HEK293 (cell line): ENCODE data around the gene LRRTM4.

Source experiments
- CTCF ChIA-PET: fragments of 350-600 bp; formaldehyde crosslinking; extraction: SDS; loops from one replicate; lab custom pipeline; 2021; ENCODE audit warnings: antibody characterized with exemption; lab: Yijun Ruan, JAX
- POLR2A ChIA-PET: fragments of 300-600 bp; formaldehyde crosslinking; extraction: SDS; loops from one replicate; lab custom pipeline; 2020; ENCODE audit warnings: antibody characterized with exemption, inconsistent platforms; lab: Yijun Ruan, JAX
- H3K27ac ChIP-seq: fragments of 200-500 bp; sonication (Bioruptor generic); 2 replicates; pipeline ENCODE4 v1.5.1; 2014; ENCODE audit warnings: low read depth, low read length, control low read depth, inconsistent platforms; ENCODE audit errors: extremely low read depth
- H3K36me3 ChIP-seq, 2 experiments: fragments of 200-500 bp in 1 of 2; sonication (Bioruptor generic) in 1 of 2; 1 replicate in 1 of 2; 2 replicates in 1 of 2; pipeline ENCODE4 v1.5.1; 2014 to 2017; ENCODE audit warnings: inconsistent platforms in 2 of 2, low read length in 2 of 2; ENCODE audit not compliant: control insufficient read depth in 2 of 2, insufficient read depth in 1 of 2
- H3K4me1 ChIP-seq: fragments of 200-500 bp; sonication (Bioruptor generic); 2 replicates; pipeline ENCODE4 v1.5.1; 2014; ENCODE audit warnings: mild to moderate bottlenecking, low read length, inconsistent platforms; ENCODE audit not compliant: control insufficient read depth, insufficient read depth
- H3K4me3 ChIP-seq: 2 replicates; pipeline ENCODE4 v1.5.1; 2011; ENCODE audit warnings: low read depth, mild to moderate bottlenecking, control low read depth, low read length, moderate library complexity
- H3K9me3 ChIP-seq: fragments of 200-500 bp; sonication (Bioruptor generic); 2 replicates; pipeline ENCODE4 v1.5.1; 2014; ENCODE audit warnings: low read depth, low read length, inconsistent platforms; ENCODE audit not compliant: control insufficient read depth, insufficient read depth
- HOXC10 ChIP-seq: sonication (generic); formaldehyde crosslinking; IDR thresholded peaks from 2 replicates; pipeline ENCODE4 v1.8.1; 2023; ENCODE audit warnings: mild to moderate bottlenecking, missing genetic modification reagents
- HOXD13 ChIP-seq: sonication (generic); formaldehyde crosslinking; IDR thresholded peaks from 2 replicates; pipeline ENCODE4 v1.8.0; 2022; ENCODE audit warnings: missing genetic modification reagents, borderline replicate concordance
- ZBTB48 ChIP-seq: fragments of 450-650 bp; formaldehyde crosslinking; IDR thresholded peaks from 2 replicates; pipeline ENCODE4 v1.5.1; 2016; ENCODE audit warnings: missing biosample characterization, missing genetic modification characterization
- ZIC2 ChIP-seq: fragments of 450-650 bp; formaldehyde crosslinking; IDR thresholded peaks from 2 replicates; pipeline ENCODE4 v1.5.1; 2016; ENCODE audit warnings: missing biosample characterization, missing genetic modification characterization
- ZNF138 ChIP-seq: fragments of 450-650 bp; formaldehyde crosslinking; IDR thresholded peaks from 2 replicates; pipeline ENCODE4 v1.5.1; 2016; ENCODE audit warnings: missing biosample characterization, missing genetic modification characterization, borderline replicate concordance
- ZNF146 ChIP-seq: fragments of 450-650 bp; formaldehyde crosslinking; IDR thresholded peaks from 2 replicates; pipeline ENCODE4 v1.5.1; 2016; ENCODE audit warnings: missing biosample characterization, missing genetic modification characterization
- ZNF157 ChIP-seq: fragments of 450-650 bp; formaldehyde crosslinking; IDR thresholded peaks from 2 replicates; pipeline ENCODE4 v1.5.1; 2016; ENCODE audit warnings: missing biosample characterization, missing genetic modification characterization
- ZNF16 ChIP-seq: fragments of 450-650 bp; formaldehyde crosslinking; IDR thresholded peaks from 2 replicates; pipeline ENCODE4 v1.5.1; 2016; ENCODE audit warnings: low read depth, missing biosample characterization, missing genetic modification characterization
- ZNF184 ChIP-seq: fragments of 450-650 bp; IDR thresholded peaks from 2 replicates; pipeline ENCODE4 v1.5.1; 2018; ENCODE audit warnings: missing biosample characterization, mild to moderate bottlenecking, missing genetic modification characterization
- ZNF214 ChIP-seq: fragments of 450-650 bp; formaldehyde crosslinking; IDR thresholded peaks from 2 replicates; pipeline ENCODE4 v1.5.1; 2017; ENCODE audit warnings: missing biosample characterization, mild to moderate bottlenecking, missing genetic modification characterization, borderline replicate concordance
- ZNF266 ChIP-seq: fragments of 450-650 bp; formaldehyde crosslinking; IDR thresholded peaks from 2 replicates; pipeline ENCODE4 v1.5.1; 2016; ENCODE audit warnings: missing biosample characterization, missing genetic modification characterization, low read depth
- ZNF341 ChIP-seq: fragments of 450-650 bp; formaldehyde crosslinking; IDR thresholded peaks from 2 replicates; pipeline ENCODE4; 2016; ENCODE audit warnings: low read depth, missing biosample characterization, missing genetic modification characterization
- ZNF426 ChIP-seq: fragments of 450-650 bp; formaldehyde crosslinking; IDR thresholded peaks from 2 replicates; pipeline ENCODE4 v1.5.1; 2017; ENCODE audit warnings: missing biosample characterization, missing genetic modification characterization, mild to moderate bottlenecking, inconsistent platforms, moderate library complexity
- ZNF600 ChIP-seq: fragments of 450-650 bp; formaldehyde crosslinking; IDR thresholded peaks from 2 replicates; pipeline ENCODE4 v1.5.1; 2016; ENCODE audit warnings: missing biosample characterization, missing genetic modification characterization
- ZNF626 ChIP-seq: fragments of 450-650 bp; sonication (Bioruptor Pico); formaldehyde crosslinking; IDR thresholded peaks from 2 replicates; pipeline ENCODE4 v1.5.1; 2018; ENCODE audit warnings: missing biosample characterization, missing genetic modification characterization, inconsistent platforms
- ZNF785 ChIP-seq: fragments of 450-650 bp; formaldehyde crosslinking; IDR thresholded peaks from 2 replicates; pipeline ENCODE4 v1.5.1; 2016; ENCODE audit warnings: missing biosample characterization, missing genetic modification characterization
- ZSCAN23 ChIP-seq: fragments of 450-650 bp; formaldehyde crosslinking; IDR thresholded peaks from 2 replicates; pipeline ENCODE4 v1.5.1; 2016; ENCODE audit warnings: missing biosample characterization, missing genetic modification characterization
- TF ChIP-seq, protein P1 (sequence below): fragments of 450-650 bp; formaldehyde crosslinking; IDR thresholded peaks from 2 replicates; pipeline ENCODE4 v1.5.1; 2016; ENCODE audit warnings: missing biosample characterization, missing genetic modification characterization
- TF ChIP-seq, protein P2 (sequence below): fragments of 450-650 bp; formaldehyde crosslinking; IDR thresholded peaks from 2 replicates; pipeline ENCODE4 v1.5.1; 2016; ENCODE audit warnings: missing biosample characterization, missing genetic modification characterization
- TF ChIP-seq, protein P3 (sequence below): fragments of 450-650 bp; formaldehyde crosslinking; IDR thresholded peaks from 2 replicates; pipeline ENCODE4 v1.5.1; 2016; ENCODE audit warnings: missing biosample characterization, missing genetic modification characterization

Gene LRRTM4

DNA sequence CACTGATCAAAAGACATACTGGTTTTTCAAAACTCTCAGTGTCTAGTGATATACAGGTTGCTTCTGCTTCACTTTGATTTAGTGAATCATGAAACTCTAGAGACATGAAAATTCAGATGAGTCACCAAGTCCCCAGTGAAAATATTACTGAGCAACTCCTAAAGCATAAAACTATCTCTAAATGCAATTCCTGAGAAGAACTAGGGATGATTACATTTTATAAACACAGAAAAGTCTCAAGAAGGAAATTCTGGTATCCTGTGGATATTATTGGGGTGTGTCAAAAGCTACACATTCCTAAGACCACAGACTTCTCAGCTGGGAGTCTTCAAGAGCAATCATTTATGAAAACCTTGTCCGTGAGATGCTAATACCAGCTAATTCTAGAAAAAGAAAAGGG lies 9.7 kb downstream of the LRRTM4 start (continued):
- TF ChIP-seq ZBTB48 (no peak), ZNF146 (tag by site-specific recombination) (no peak), ZSCAN23 (no peak), ZNF16 (no peak), ZNF266 (tag by site-specific recombination) (no peak), ZNF138 (tag by site-specific recombination) (no peak), ZNF600 (tag by site-specific recombination) (no peak), ZNF157 (tag by site-specific recombination) (no peak), ZNF785 (tag by site-specific recombination) (no peak), ZNF426 (tag by site-specific recombination) (no peak)
- TF ChIP-seq, protein P1, sequence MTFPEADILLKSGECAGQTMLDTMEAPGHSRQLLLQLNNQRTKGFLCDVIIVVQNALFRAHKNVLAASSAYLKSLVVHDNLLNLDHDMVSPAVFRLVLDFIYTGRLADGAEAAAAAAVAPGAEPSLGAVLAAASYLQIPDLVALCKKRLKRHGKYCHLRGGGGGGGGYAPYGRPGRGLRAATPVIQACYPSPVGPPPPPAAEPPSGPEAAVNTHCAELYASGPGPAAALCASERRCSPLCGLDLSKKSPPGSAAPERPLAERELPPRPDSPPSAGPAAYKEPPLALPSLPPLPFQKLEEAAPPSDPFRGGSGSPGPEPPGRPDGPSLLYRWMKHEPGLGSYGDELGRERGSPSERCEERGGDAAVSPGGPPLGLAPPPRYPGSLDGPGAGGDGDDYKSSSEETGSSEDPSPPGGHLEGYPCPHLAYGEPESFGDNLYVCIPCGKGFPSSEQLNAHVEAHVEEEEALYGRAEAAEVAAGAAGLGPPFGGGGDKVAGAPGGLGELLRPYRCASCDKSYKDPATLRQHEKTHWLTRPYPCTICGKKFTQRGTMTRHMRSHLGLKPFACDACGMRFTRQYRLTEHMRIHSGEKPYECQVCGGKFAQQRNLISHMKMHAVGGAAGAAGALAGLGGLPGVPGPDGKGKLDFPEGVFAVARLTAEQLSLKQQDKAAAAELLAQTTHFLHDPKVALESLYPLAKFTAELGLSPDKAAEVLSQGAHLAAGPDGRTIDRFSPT (tag by site-specific recombination): no peak
- TF ChIP-seq, protein P2, sequence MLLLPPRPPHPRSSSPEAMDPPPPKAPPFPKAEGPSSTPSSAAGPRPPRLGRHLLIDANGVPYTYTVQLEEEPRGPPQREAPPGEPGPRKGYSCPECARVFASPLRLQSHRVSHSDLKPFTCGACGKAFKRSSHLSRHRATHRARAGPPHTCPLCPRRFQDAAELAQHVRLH (tag by site-specific recombination): no peak

DNA sequence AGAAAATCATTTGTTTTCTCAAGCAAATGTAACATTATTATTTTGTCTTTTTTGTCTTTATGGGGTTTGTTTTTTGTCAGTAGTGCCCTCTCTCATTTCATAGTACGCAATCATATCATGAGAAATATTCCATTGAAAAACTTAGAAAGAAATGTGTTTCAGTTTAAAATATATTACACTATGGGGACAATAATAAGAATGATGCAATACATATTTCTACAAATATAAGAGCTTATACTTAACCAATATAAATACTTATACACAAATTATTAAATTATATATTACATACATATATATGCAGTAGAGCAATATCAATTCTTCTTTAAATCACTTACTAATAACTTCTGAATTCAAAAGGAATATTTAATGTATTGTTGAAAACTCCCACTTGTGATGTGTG lies 13.7 kb downstream of the LRRTM4 start:
- no peak for TF ChIP-seq ZNF184 (tag by site-specific recombination)
- TF ChIP-seq, protein P3, sequence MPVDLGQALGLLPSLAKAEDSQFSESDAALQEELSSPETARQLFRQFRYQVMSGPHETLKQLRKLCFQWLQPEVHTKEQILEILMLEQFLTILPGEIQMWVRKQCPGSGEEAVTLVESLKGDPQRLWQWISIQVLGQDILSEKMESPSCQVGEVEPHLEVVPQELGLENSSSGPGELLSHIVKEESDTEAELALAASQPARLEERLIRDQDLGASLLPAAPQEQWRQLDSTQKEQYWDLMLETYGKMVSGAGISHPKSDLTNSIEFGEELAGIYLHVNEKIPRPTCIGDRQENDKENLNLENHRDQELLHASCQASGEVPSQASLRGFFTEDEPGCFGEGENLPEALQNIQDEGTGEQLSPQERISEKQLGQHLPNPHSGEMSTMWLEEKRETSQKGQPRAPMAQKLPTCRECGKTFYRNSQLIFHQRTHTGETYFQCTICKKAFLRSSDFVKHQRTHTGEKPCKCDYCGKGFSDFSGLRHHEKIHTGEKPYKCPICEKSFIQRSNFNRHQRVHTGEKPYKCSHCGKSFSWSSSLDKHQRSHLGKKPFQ (tag by site-specific recombination): no peak
- no peaks in the 10 kb centered on the region for H3K36me3 ChIP-seq

DNA sequence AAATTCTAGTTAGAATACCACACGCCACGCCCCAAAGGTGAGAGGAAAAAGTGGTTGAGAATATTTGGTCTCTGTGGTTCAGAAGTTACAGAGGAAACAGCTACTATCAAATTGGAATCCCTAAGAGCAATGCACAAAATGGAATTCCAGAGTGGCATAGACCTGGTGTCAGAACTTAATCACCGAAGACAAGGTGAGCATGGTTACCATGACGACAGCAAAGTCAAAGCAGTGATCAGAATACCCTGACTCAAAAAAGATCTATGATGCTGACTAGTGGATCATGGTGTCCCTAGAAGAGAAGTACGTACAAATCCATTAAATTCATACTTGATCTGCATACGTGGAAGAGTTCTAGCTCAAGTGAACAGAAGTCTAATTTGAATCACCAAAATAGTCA lies 14.5 kb downstream of the LRRTM4 start:
- H3K27ac ChIP-seq: no peak overlapping the region
- no peak overlapping the region for H3K4me3 ChIP-seq
- POLR2A ChIA-PET: no interaction called here
- CTCF ChIA-PET: no interaction called here
- H3K9me3 ChIP-seq: no peaks in the 10 kb centered on the region
- H3K36me3 ChIP-seq: no peaks in the 10 kb centered on the region
- no peak for TF ChIP-seq ZNF157 (tag by site-specific recombination)
- TF ChIP-seq ZNF600 (tag by site-specific recombination): no peak
- TF ChIP-seq ZNF341 (tag by site-specific recombination): no peak
- TF ChIP-seq ZNF214 (tag by site-specific recombination): no peak
- no peak for TF ChIP-seq HOXD13 (CRISPR knock-in tag)
- no peak for TF ChIP-seq ZIC2 (tag by site-specific recombination)
- no peak for TF ChIP-seq HOXC10 (CRISPR knock-in tag)
- TF ChIP-seq ZNF626 (tag by site-specific recombination): no peak
- H3K4me1 ChIP-seq: no peaks in the 10 kb centered on the region

More for the DNA sequence above, 13.7 kb downstream of the LRRTM4 start:
- POLR2A ChIA-PET: no interaction called here
- CTCF ChIA-PET: no interaction called here
- Histone ChIP-seq H3K4me3 (no peak overlapping the region), H3K9me3 (no peaks in the 10 kb centered on the region), H3K27ac (no peak overlapping the region), H3K4me1 (no peaks in the 10 kb centered on the region)
